Measurements from ENCODE around the gene PANK3. TPM values are rescaled to one million over a fixed set of nuclear protein-coding genes. Genes with fewer than 3 reads are reported as not detected.
"Not testable (repeated sequence)": the region's sequence is repeated elsewhere in the genome, so short reads cannot be mapped to it uniquely, and the experiment has no call there.

Gene PANK3
- total RNA-seq, 2 donors from 2014 or later: 30.2 to 39.2 TPM

DNA sequence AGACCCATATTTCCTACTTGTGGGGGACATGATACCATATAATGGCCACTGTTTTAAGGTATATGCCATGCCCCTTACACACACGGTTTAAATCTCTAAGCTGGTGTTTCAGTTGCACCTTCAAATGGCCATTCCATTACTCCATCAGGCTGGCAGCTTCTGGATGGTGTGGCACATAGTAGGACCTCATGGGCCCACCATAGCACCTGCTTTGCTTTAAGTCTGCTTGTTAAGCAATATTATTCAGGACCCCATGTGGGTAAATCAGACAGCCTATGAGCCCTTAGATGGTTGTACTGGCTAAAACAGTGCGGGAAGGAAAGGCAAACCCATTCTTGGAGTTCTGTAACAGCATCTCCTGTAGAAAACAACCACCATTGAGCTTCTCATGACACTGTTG, 27.4 kb upstream of the PANK3 start:
- Mint-ChIP-seq H3K4me1 (peaks cover 3% of the 10 kb centered on the region), H3K27me3 (peaks cover 15% of the 10 kb centered on the region), H3K36me3 (ENCODE audit: low read depth) (peaks cover 3% of the 10 kb centered on the region), H3K27ac (no peak overlapping the region), H3K4me3 (no peak overlapping the region)
- DNase-seq (no peak), ATAC-seq (no peak)
- H3K9me3 ChIP-seq (ENCODE audit: control insufficient read depth, low read length, poor library complexity, severe bottlenecking): no peaks in the 10 kb centered on the region

DNA sequence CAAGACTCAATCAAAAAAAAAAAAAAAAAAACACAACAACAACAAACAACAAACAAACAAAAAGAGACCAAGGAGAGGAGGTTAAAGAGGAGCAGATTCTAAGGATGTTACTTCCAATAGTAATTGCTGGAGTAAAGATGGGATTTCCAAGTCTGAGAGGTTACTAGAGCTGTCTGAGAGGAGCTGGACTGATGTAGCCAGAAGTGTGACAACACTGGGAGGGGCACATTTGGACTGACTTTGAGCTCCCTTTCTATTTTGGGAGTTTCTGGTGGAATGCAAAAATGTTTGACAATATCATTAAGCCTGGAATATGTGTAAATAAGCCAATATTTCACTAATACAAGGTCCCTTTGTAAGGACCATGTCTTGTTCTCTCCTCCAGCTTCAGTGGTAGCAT, 25.3 kb upstream of the PANK3 start:
- Mint-ChIP-seq H3K4me3 (no peak overlapping the region), H3K27ac (no peak overlapping the region), H3K27me3 (peaks cover 18% of the 10 kb centered on the region), H3K36me3 (ENCODE audit: low read depth) (peaks cover 3% of the 10 kb centered on the region), H3K4me1 (peaks cover 3% of the 10 kb centered on the region)
- no peak for ATAC-seq
- no peaks in the 10 kb centered on the region for H3K9me3 ChIP-seq (ENCODE audit: control insufficient read depth, low read length, poor library complexity, severe bottlenecking)
- no peak for DNase-seq

DNA sequence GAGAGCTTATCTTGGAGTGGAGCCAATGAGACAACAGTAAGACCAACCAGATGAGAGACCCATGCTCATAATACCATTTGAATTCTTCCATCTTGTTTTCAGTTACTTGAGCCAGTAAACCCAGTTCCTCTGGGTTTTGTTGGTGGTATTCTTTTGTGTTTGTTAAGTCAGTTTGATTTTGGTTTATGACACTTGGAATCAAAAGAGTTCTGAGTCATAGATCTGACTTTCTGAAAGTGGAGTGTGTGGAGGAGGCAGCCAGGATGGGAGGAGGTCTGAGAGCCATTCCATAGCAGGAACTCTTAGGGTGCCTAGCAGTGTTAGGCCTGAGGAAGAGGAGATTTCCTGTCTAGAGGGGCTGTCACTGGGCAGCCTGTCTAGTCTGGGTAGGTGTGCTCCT, 24.6 kb upstream of the PANK3 start:
- H3K9me3 ChIP-seq (ENCODE audit: control insufficient read depth, low read length, poor library complexity, severe bottlenecking): no peaks in the 10 kb centered on the region
- peak overlapping the region; percentile 5 for H3K27ac Mint-ChIP-seq
- ATAC-seq: no peak

DNA sequence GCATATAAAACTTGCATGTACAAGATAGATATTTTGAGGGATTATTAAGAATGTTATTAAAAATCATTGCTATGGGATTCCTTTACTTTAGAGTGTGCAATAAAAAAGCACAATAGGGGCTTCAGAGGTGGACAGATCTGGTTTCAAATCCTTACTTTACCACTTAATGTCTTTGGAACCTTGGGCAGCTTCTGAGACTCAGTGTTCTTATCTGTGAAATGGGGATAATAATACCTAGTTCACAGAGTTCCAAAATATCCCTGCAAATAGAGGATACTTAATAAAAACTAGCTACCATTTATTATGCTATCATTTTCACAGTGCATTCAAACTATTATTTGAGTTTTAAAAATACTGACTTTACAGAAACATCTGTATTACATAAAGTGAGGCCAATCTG, 23.3 kb upstream of the PANK3 start:
- Mint-ChIP-seq H3K4me1 (no peaks in the 10 kb centered on the region), H3K27ac (no peak overlapping the region), H3K4me3 (no peak overlapping the region), H3K27me3 (peaks cover 27% of the 10 kb centered on the region), H3K36me3 (ENCODE audit: low read depth) (peaks cover 7% of the 10 kb centered on the region)
- DNase-seq: no peak
- H3K9me3 ChIP-seq (ENCODE audit: control insufficient read depth, low read length, poor library complexity, severe bottlenecking): no peaks in the 10 kb centered on the region
- no peak for ATAC-seq

More for the DNA sequence above, 24.6 kb upstream of the PANK3 start:
- Mint-ChIP-seq H3K4me3 (no peak overlapping the region), H3K36me3 (ENCODE audit: low read depth) (peaks cover 3% of the 10 kb centered on the region), H3K4me1 (peaks cover 1% of the 10 kb centered on the region), H3K27me3 (peaks cover 21% of the 10 kb centered on the region)
- no peak for DNase-seq

DNA sequence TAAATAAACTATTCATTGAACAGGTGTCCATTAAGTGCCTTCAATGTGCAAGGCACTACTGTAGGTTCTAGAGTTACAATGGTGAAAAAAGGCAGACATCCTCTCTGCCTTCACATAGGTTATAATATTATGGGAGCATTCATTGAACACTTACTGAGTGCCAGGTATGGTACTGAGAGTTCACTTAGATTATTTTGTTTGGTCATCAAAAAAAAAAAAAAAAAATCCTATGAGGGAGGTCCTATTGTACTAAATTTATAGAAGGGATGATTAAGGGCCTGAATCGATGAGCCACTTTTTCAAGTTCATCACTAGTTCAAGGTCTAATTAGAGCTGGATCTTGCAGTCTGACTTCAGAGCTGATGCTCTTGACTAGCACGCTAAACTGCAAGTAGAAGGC, 22.8 kb upstream of the PANK3 start:
- peaks cover 7% of the 10 kb centered on the region for H3K36me3 Mint-ChIP-seq (ENCODE audit: low read depth)
- H3K27ac Mint-ChIP-seq: no peak overlapping the region
- no peaks in the 10 kb centered on the region for H3K4me1 Mint-ChIP-seq
- DNase-seq: no peak
- no peaks in the 10 kb centered on the region for H3K9me3 ChIP-seq (ENCODE audit: control insufficient read depth, low read length, poor library complexity, severe bottlenecking)
- no peak for ATAC-seq
- peaks cover 31% of the 10 kb centered on the region for H3K27me3 Mint-ChIP-seq
- no peak overlapping the region for H3K4me3 Mint-ChIP-seq

DNA sequence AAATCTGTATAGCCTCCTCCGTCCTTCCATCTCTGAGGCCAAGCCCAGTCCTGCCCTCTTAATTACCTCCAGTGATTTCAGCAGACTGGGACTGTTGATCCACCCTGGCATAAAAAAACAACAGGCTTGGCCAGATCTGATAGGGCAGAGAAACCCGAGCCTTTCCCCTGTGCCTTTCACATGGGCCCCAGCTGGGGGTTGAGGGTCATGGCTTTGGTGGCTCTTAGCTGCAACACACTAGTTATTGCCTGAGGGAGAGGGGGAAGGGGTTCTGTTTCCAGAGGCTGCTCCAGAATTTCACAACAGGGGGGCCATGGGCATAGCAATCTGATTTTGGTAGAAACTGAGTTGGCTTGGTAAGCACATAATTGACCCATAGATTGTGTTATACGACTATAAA, 21.2 kb upstream of the PANK3 start:
- no peaks in the 10 kb centered on the region for H3K4me1 Mint-ChIP-seq
- H3K4me3 Mint-ChIP-seq: no peak overlapping the region
- no peak overlapping the region for H3K27ac Mint-ChIP-seq
- DNase-seq (no peak), ATAC-seq (no peak)
- peaks cover 7% of the 10 kb centered on the region for H3K36me3 Mint-ChIP-seq (ENCODE audit: low read depth)
- peaks cover 32% of the 10 kb centered on the region for H3K27me3 Mint-ChIP-seq
- H3K9me3 ChIP-seq (ENCODE audit: control insufficient read depth, low read length, poor library complexity, severe bottlenecking): no peaks in the 10 kb centered on the region

DNA sequence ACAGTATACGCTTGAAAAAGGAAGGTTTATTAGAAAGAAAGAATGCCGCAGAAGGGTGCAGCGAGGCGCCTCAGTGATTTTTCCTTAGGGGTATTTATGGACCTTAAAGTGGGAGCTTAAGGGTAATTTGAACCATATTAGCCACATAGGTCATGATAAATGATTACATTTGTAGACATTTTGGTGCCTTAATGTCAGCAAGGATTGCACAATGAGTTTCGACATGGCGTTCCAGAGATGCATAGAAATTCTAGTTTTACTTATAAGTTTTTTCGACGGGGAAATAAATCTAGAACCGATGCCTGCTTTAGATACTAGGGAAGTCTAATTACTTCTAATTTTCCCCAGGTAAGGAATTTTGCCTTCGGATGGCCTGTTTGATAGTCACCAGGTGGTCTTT, 20.7 kb upstream of the PANK3 start:
- H3K36me3 Mint-ChIP-seq (ENCODE audit: low read depth): peaks cover 7% of the 10 kb centered on the region
- H3K4me1 Mint-ChIP-seq: no peaks in the 10 kb centered on the region

DNA sequence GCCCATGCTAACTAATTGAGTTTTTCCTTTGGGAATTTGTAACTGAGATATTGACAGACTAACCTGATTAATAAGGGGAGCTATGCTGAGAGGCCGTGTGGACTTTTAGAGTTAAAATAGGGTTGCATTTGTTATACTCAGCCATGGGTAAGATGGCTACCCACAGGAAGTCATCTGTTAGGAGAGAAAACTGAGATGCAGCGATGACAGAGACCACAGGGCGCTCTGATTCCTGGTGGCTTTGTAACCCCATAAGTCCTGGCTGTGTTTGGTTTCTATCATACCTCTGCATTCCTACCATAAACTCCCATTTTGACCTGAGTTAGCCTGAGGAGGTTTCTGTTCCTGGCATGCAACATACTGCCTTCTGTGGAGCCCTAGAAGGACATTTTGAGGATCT, 19.5 kb upstream of the PANK3 start:
- H3K4me3 Mint-ChIP-seq: no peak overlapping the region
- no peaks in the 10 kb centered on the region for H3K4me1 Mint-ChIP-seq
- H3K9me3 ChIP-seq (ENCODE audit: control insufficient read depth, low read length, poor library complexity, severe bottlenecking): no peaks in the 10 kb centered on the region
- DNase-seq (no peak), ATAC-seq (no peak)
- peaks cover 34% of the 10 kb centered on the region for H3K27me3 Mint-ChIP-seq
- peaks cover 4% of the 10 kb centered on the region for H3K36me3 Mint-ChIP-seq (ENCODE audit: low read depth)
- no peak overlapping the region for H3K27ac Mint-ChIP-seq

More for the DNA sequence above, 20.7 kb upstream of the PANK3 start:
- ATAC-seq (no peak), DNase-seq (no peak)
- H3K27me3 Mint-ChIP-seq: peaks cover 32% of the 10 kb centered on the region
- no peaks in the 10 kb centered on the region for H3K9me3 ChIP-seq (ENCODE audit: control insufficient read depth, low read length, poor library complexity, severe bottlenecking)
- no peak overlapping the region for H3K27ac Mint-ChIP-seq
- H3K4me3 Mint-ChIP-seq: no peak overlapping the region

DNA sequence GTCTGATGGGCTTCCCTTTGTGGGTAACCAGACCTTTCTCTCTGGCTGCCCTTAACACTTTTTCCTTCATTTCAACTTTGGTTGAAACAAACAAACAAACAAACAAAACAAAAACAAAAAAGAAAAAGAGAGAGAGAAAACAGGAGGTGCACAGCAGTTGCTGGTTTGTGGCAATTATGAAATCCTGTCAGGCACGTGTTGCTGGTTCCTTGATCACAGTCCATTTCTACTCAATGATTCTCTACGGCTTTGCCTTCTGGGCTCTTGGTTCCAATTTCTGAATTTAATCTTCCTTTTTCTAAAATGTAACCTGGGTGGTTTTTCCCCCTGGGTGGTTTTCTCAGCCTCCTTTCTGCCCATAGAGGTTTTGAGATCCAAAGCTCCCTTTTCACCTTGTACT, 17.8 kb upstream of the PANK3 start:
- H3K36me3 Mint-ChIP-seq (ENCODE audit: low read depth): peaks cover 4% of the 10 kb centered on the region
- ATAC-seq (no peak), DNase-seq (no peak)
- H3K27ac Mint-ChIP-seq: no peak overlapping the region
- no peaks in the 10 kb centered on the region for H3K9me3 ChIP-seq (ENCODE audit: control insufficient read depth, low read length, poor library complexity, severe bottlenecking)
- H3K4me3 Mint-ChIP-seq: no peak overlapping the region
- peaks cover 31% of the 10 kb centered on the region for H3K27me3 Mint-ChIP-seq
- H3K4me1 Mint-ChIP-seq: no peaks in the 10 kb centered on the region

DNA sequence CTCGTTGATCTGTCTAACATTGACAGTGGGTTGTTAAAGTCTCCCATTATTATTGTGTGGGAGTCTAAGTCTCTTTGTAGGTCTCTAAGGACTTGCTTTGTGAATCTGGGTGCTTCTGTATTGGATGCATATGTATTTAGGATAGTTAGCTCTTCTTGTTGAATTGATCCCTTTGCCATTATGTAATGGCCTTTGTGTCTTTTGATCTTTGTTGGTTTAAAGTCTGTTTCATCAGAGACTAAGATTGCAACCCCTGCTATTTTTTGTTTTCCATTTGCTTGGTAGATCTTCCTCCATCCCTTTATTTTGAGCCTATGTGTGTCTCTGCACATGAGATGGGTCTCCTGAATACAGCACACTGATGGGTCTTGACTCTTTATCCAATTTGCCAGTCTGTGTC, 17.0 kb upstream of the PANK3 start:
- H3K27me3 Mint-ChIP-seq: peaks cover 31% of the 10 kb centered on the region
- H3K9me3 ChIP-seq (ENCODE audit: control insufficient read depth, low read length, poor library complexity, severe bottlenecking); H3K27ac Mint-ChIP-seq; H3K36me3 Mint-ChIP-seq (ENCODE audit: low read depth); ATAC-seq; DNase-seq; H3K4me1 Mint-ChIP-seq; H3K4me3 Mint-ChIP-seq: not testable (repeated sequence)

DNA sequence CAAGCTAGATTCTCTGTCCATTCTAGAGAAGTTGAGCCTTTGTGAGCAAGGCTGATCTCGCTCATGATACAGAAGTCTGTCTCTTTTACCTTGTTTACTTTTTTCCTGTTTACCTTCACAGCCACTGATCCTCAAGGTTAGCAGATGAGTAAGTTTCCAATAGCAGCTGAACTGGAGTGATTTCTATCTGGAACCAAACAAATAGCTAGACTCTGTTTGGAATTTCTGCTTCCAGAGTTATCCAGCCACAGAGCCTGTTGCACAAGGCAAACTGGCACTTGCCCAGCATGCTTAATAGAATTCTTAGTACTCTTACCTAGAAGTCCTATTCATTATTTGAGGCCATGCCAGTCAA, 12.8 kb upstream of the PANK3 start:
- H3K27me3 Mint-ChIP-seq: peaks cover 39% of the 10 kb centered on the region
- H3K36me3 Mint-ChIP-seq (ENCODE audit: low read depth): peaks cover 2% of the 10 kb centered on the region
- H3K27ac Mint-ChIP-seq: no peak overlapping the region
- DNase-seq: no peak
- H3K4me1 Mint-ChIP-seq: no peaks in the 10 kb centered on the region
- ATAC-seq: no peak
- no peak overlapping the region for H3K4me3 Mint-ChIP-seq
- H3K9me3 ChIP-seq (ENCODE audit: control insufficient read depth, low read length, poor library complexity, severe bottlenecking): no peaks in the 10 kb centered on the region

DNA sequence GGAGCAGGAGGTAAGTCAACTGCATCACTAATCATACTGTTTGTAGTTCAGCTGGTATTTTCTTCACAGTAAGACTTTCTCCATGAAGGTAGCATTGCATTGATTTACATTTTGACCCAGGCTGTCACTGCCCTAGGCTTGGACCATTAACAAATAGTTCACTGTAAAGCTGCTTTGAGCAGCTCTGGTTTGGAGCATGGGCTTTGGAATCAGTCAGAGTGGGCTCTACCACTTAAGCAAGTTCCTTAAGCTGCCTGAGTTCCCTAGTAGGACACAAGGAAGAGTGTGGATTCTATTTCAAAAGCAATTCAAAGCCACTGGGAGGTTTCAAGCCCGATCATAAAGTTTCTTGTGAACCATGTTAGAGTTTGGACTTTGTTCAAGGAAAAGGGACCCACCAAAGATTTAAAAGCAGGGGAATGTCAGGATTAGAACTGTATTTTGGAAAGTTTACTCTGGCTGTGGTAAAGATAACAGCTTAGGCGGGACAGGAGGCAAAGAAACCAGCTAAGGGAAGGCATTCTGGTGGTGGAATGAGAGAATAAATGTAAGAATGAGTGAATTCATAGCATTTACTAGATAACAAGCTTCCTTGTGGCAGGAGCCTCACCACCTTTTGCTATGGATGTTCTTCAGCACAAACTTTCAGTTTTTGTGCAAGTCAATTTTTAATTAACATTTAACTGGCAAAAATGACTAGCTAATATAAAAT, 12.3 kb upstream of the PANK3 start:
- no peaks in the 10 kb centered on the region for H3K9me3 ChIP-seq (ENCODE audit: control insufficient read depth, low read length, poor library complexity, severe bottlenecking)
- no peak overlapping the region for H3K4me3 Mint-ChIP-seq
- peaks cover 33% of the 10 kb centered on the region for H3K27me3 Mint-ChIP-seq
- H3K27ac Mint-ChIP-seq: no peak overlapping the region
- no peaks in the 10 kb centered on the region for H3K4me1 Mint-ChIP-seq
- DNase-seq (no peak), ATAC-seq (no peak)
- H3K36me3 Mint-ChIP-seq (ENCODE audit: low read depth): peaks cover 2% of the 10 kb centered on the region

DNA sequence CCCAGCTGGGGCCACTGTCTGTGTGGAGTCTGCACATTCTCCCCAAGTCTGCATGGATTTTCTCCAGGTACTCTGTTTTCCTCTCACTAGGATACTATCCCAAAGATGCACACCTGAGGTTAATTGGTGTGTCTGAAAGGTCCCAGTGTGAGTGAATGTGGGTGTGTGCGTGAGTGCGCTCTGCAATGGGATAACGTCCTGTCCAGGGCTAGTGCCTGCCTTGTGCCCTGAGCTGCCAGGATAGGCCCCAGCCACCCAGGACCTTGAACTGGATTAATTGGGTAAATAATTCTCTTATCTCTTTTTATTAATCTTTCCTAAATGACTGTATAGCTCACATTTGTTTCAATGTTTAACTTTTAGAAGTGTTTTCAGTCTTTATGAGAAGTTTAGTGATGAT, 11.5 kb upstream of the PANK3 start:
- no peaks in the 10 kb centered on the region for H3K9me3 ChIP-seq (ENCODE audit: control insufficient read depth, low read length, poor library complexity, severe bottlenecking)
- Mint-ChIP-seq H3K4me1 (no peaks in the 10 kb centered on the region), H3K27ac (no peak overlapping the region), H3K27me3 (peaks cover 39% of the 10 kb centered on the region), H3K4me3 (no peak overlapping the region), H3K36me3 (ENCODE audit: low read depth) (peaks cover 4% of the 10 kb centered on the region)
- no peak for ATAC-seq
- DNase-seq: no peak

DNA sequence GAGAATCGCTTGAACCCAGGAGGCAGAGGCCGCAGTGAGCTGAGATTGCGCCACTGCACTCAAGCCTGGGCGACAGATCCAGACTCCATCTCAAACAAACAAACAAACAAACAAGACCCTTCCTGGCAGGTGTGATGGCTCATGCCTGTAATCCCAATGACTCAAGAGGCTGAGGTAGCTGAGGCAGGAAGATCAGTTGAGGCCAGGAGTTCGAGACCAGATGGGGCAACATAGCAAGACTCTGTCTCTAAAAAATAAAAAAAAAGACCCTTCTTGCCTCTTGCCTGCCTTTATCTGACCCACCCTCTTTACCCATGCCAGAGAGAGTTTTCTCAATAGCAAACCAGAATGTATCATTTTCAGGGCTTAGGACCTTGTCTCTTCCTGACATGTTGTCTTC, 8.8 kb upstream of the PANK3 start:
- Mint-ChIP-seq H3K36me3 (ENCODE audit: low read depth) (peaks cover 4% of the 10 kb centered on the region), H3K27ac (no peak overlapping the region), H3K4me1 (no peaks in the 10 kb centered on the region), H3K27me3 (peaks cover 46% of the 10 kb centered on the region), H3K4me3 (no peak overlapping the region)
- DNase-seq (no peak), ATAC-seq (no peak)
- no peaks in the 10 kb centered on the region for H3K9me3 ChIP-seq (ENCODE audit: control insufficient read depth, low read length, poor library complexity, severe bottlenecking)

Data from T-helper 17 cell (primary cell).